HCT116 (cell line): ENCODE data around the gene AGPAT3. TPM values are rescaled to one million over a fixed set of nuclear protein-coding genes. Genes with fewer than 3 reads are reported as not detected.

Experiments
- ATAC-seq: fragments of 200-7000 bp; cut with Tn5 transposase; 2 replicates; pipeline ENCODE4 v1.9.1; 2020; ENCODE audit warnings: mild to moderate bottlenecking, moderate library complexity
- BruUV-seq: library from RNA; stranded (reverse); fragments of 400-500 nt; replicated peaks from 2 replicates; lab custom pipeline; 2021; lab: Mats Ljungman, UMichigan
- CTCF ChIA-PET: fragments of 300-600 bp; sonication (Branson Sonifier 250); formaldehyde crosslinking; loops from one replicate; lab custom pipeline; 2021; ENCODE audit warnings: antibody characterized with exemption; lab: Charles Lee
- POLR2A ChIA-PET: fragments of 300-600, 350-600 bp; sonication (Branson Sonifier 250); formaldehyde crosslinking; loops from one replicate; lab custom pipeline; 2021; ENCODE audit warnings: antibody characterized with exemption; lab: Charles Lee
- RAD21 ChIA-PET, 2 experiments: fragments of 300-600 bp; sonication (Branson Sonifier 250); formaldehyde crosslinking; loops; one replicate each; lab custom pipeline; 2023; ENCODE audit warnings: low total read pairs in 2 of 2; ENCODE audit not compliant: uncharacterized antibody in 2 of 2, unreplicated experiment in 2 of 2, low non-redundant PET in 1 of 2; lab: Charles Lee
- DNase-seq: peaks from one replicate; pipeline ENCODE4 v3.0.0-alpha.2; 2010; ENCODE audit warnings: low read depth, low spot score
- H2AFZ ChIP-seq: fragments of 200-600 bp; shearing (Covaris generic), sonication (generic); 2 replicates; pipeline ENCODE4 v1.6.1; 2017; ENCODE audit warnings: low read depth, mixed run types, mixed read lengths, antibody characterized with exemption, low read length; ENCODE audit not compliant: poor library complexity, severe bottlenecking
- H3K27ac ChIP-seq: 2 replicates; pipeline ENCODE4 v1.5.1; 2012; ENCODE audit warnings: low read depth, low read length
- H3K27me3 ChIP-seq: fragments of 200-600 bp; sonication (generic); 2 replicates; pipeline ENCODE4 v1.6.1; 2016; ENCODE audit warnings: mixed run types, low read length, mixed read lengths; ENCODE audit not compliant: insufficient read depth
- H3K36me3 ChIP-seq, 2 experiments: fragments of 200-500 bp in 1 of 2; fragments of 200-600 bp in 1 of 2; sonication (Bioruptor generic) in 1 of 2; sonication (generic) in 1 of 2; 2 replicates each; pipeline versions ENCODE4 v1.5.1 to v1.6.1; 2014 to 2016; ENCODE audit warnings: low read length in 2 of 2, inconsistent platforms in 1 of 2, mixed read lengths in 1 of 2, mixed run types in 1 of 2; ENCODE audit not compliant: insufficient read depth in 2 of 2, control insufficient read depth in 1 of 2
- H3K4me1 ChIP-seq, 2 experiments: fragments of 200-600 bp in 1 of 2; sonication (generic) in 1 of 2; 2 replicates each; pipeline versions ENCODE4 v1.5.1 to v1.6.1; 2012 to 2017; ENCODE audit warnings: low read length in 2 of 2, inconsistent platforms in 1 of 2, mild to moderate bottlenecking in 1 of 2, mixed read lengths in 1 of 2, mixed run types in 1 of 2, moderate library complexity in 1 of 2; ENCODE audit not compliant: insufficient read depth in 2 of 2, control insufficient read depth in 1 of 2
- H3K4me2 ChIP-seq: fragments of 200-600 bp; sonication (generic); 2 replicates; pipeline ENCODE4 v1.6.1; 2017; ENCODE audit warnings: mixed run types, low read length, mixed read lengths
- H3K4me3 ChIP-seq, 2 experiments: fragments of 200-600 bp in 1 of 2; sonication (generic) in 1 of 2; replicated peaks in 1 of 2; 2 replicates each; pipeline ENCODE4 v1.5.1; 2011 to 2016; ENCODE audit warnings: low read length in 2 of 2, control low read depth in 1 of 2, low read depth in 1 of 2, mild to moderate bottlenecking in 1 of 2, mixed read lengths in 1 of 2, mixed run types in 1 of 2
- H3K79me2 ChIP-seq: fragments of 200-600 bp; sonication (generic); 2 replicates; pipeline ENCODE4 v1.6.1; 2017; ENCODE audit warnings: mild to moderate bottlenecking, mixed run types, low read length, moderate library complexity, mixed read lengths; ENCODE audit not compliant: insufficient read depth
- H3K9ac ChIP-seq: fragments of 200-600 bp; sonication (generic); 2 replicates; pipeline ENCODE4 v1.6.1; 2016; ENCODE audit warnings: low read length, mixed read lengths
- H3K9me2 ChIP-seq: fragments of 200-600 bp; sonication (generic), shearing (Covaris generic); 2 replicates; pipeline ENCODE4 v1.6.1; 2017; ENCODE audit warnings: mixed run types, mild to moderate bottlenecking, moderate library complexity; ENCODE audit not compliant: insufficient read depth
- H3K9me3 ChIP-seq, 2 experiments: fragments of 200-500 bp in 1 of 2; fragments of 200-600 bp in 1 of 2; sonication (Bioruptor generic) in 1 of 2; sonication (generic) in 1 of 2; 2 replicates each; pipeline ENCODE4 v1.6.1; 2014 to 2017; ENCODE audit warnings: low read length in 2 of 2, mixed read lengths in 2 of 2, inconsistent platforms in 1 of 2, low read depth in 1 of 2, mild to moderate bottlenecking in 1 of 2, mixed run types in 1 of 2, moderate library complexity in 1 of 2; ENCODE audit not compliant: control insufficient read depth in 1 of 2, insufficient read depth in 1 of 2
- H4K20me1 ChIP-seq: fragments of 200-600 bp; sonication (generic), shearing (Covaris generic); 2 replicates; pipeline ENCODE4 v1.6.1; 2017; ENCODE audit warnings: mixed run types, mild to moderate bottlenecking, moderate library complexity; ENCODE audit not compliant: insufficient read depth
- CBX3 ChIP-seq: IDR thresholded peaks from 2 replicates; pipeline ENCODE4 v1.6.1; 2012; ENCODE audit warnings: low read depth
- CTCF ChIP-seq, 3 experiments: fragments of 200-600 bp in 1 of 3; sonication (generic) in 1 of 3; IDR thresholded peaks in 2 of 3; conservative IDR thresholded peaks in 1 of 3; 2 replicates each; pipeline ENCODE4 v1.5.1; 2012 to 2017; ENCODE audit warnings: low read depth in 2 of 3, low read length in 2 of 3, antibody characterized with exemption in 1 of 3, borderline replicate concordance in 1 of 3, control low read depth in 1 of 3, mild to moderate bottlenecking in 1 of 3, mixed read lengths in 1 of 3, mixed run types in 1 of 3, moderate library complexity in 1 of 3; ENCODE audit not compliant: insufficient read depth in 1 of 3
- EGR1 ChIP-seq: IDR thresholded peaks from 2 replicates; pipeline ENCODE4 v1.6.1; 2012; ENCODE audit warnings: low read depth
- ELF1 ChIP-seq: IDR thresholded peaks from 2 replicates; pipeline ENCODE4 v1.6.1; 2012; ENCODE audit warnings: low read depth, borderline replicate concordance
- EZH2 ChIP-seq: fragments of 200-600 bp; sonication (generic); IDR thresholded peaks from 2 replicates; pipeline ENCODE4 v1.6.1; 2017; ENCODE audit warnings: antibody characterized with exemption, mixed run types
- EZH2phosphoT487 ChIP-seq: fragments of 200-600 bp; IDR thresholded peaks from 2 replicates; pipeline ENCODE4 v1.6.1; 2018; ENCODE audit warnings: antibody characterized with exemption, borderline replicate concordance
- FOSL1 ChIP-seq: IDR thresholded peaks from 2 replicates; pipeline ENCODE4 v1.6.1; 2012; ENCODE audit warnings: low read depth
- JUND ChIP-seq: IDR thresholded peaks from 2 replicates; pipeline ENCODE4 v1.6.1; 2012
- POLR2A ChIP-seq: IDR thresholded peaks from 2 replicates; pipeline ENCODE4 v1.7.0; 2011; ENCODE audit warnings: borderline replicate concordance; ENCODE audit not compliant: insufficient read depth, insufficient read length; ENCODE audit errors: extremely low read depth
- RAD21 ChIP-seq: IDR thresholded peaks from 2 replicates; pipeline ENCODE4 v1.6.1; 2012; ENCODE audit warnings: low read depth, mild to moderate bottlenecking
- REST ChIP-seq: IDR thresholded peaks from 2 replicates; pipeline ENCODE4 v1.6.1; 2012; ENCODE audit warnings: low read depth
- SP1 ChIP-seq: IDR thresholded peaks from 2 replicates; pipeline ENCODE4 v1.6.1; 2012; ENCODE audit warnings: low read depth
- SRF ChIP-seq: IDR thresholded peaks from 2 replicates; pipeline ENCODE4 v1.6.1; 2012; ENCODE audit warnings: low read depth
- TCF7L2 ChIP-seq: IDR thresholded peaks from 2 replicates; pipeline ENCODE4 v1.7.0; 2011; ENCODE audit warnings: borderline replicate concordance, inconsistent platforms; ENCODE audit not compliant: insufficient read depth, insufficient read length; ENCODE audit errors: extremely low read depth
- YY1 ChIP-seq: IDR thresholded peaks from 2 replicates; pipeline ENCODE4 v1.6.1; 2011; ENCODE audit warnings: low read length, low read depth, moderate library complexity, mild to moderate bottlenecking; ENCODE audit not compliant: insufficient replicate concordance; ENCODE audit errors: extremely low read depth
- ZBTB33 ChIP-seq: IDR thresholded peaks from 2 replicates; pipeline ENCODE4 v1.6.1; 2011; ENCODE audit warnings: mild to moderate bottlenecking, low read length, moderate library complexity; ENCODE audit not compliant: insufficient replicate concordance; ENCODE audit errors: extremely low read depth
- ZFX ChIP-seq: fragments of 450-650 bp; IDR thresholded peaks from 2 replicates; pipeline ENCODE4 v1.6.1; 2017
- ZNF274 ChIP-seq: fragments of 200-500 bp; sonication (Bioruptor generic); IDR thresholded peaks from 2 replicates; pipeline ENCODE4 v1.6.1; 2014; ENCODE audit warnings: mild to moderate bottlenecking, low read depth, low read length, inconsistent platforms
- intact Hi-C: fragments of 100-400 bp; cut with micrococcal nuclease; formaldehyde crosslinking; loops from 2 replicates; pipeline ENCODE4 v1.10.0; 2022
- total RNA-seq: library from RNA; stranded (reverse); gene quantifications from one replicate; pipeline ENCODE4 v1.2.1, GENCODE V29; 2021; ENCODE audit not compliant: unreplicated experiment
- TF ChIP-seq, protein P1 (sequence below): IDR thresholded peaks from 2 replicates; pipeline ENCODE4 v1.6.1; 2012
- TF ChIP-seq, protein P2 (sequence below): IDR thresholded peaks from 2 replicates; pipeline ENCODE4 v1.6.1; 2012

AGPAT3 gene
- total RNA-seq, 1 experiment from 2014 or later = 54.1 TPM

- ChIA-PET CTCF (interaction anchor here (1.3 kb wide), 1 partner anchor 9 kb away, joined by 3 read pairs; no protein-coding TSS in a partner anchor), RAD21 (no interaction called here)
Observed at GRCh38 chr21:43836616-43837015, 28.4 kb upstream of the AGPAT3 start.

More at GRCh38 chr21:43836616-43837015, 28.4 kb upstream of the AGPAT3 start:
- Histone ChIP-seq H3K4me3 (no peak overlapping the region), H2AFZ (no peak overlapping the region), H3K79me2 (no peaks in the 10 kb centered on the region), H3K9me3 (no peaks in the 10 kb centered on the region), H3K4me1 (no peaks in the 10 kb centered on the region), H3K27ac (no peak overlapping the region), H3K9ac (no peak overlapping the region), H4K20me1 (no peaks in the 10 kb centered on the region), H3K4me2 (no peak overlapping the region), H3K9me2 (no peaks in the 10 kb centered on the region), H3K27me3 (no peaks in the 10 kb centered on the region), H3K36me3 (no peaks in the 10 kb centered on the region)
- DNase-seq (no peak), ATAC-seq (no peak)
- intact Hi-C loops = no loop called here
- POLR2A ChIA-PET = no interaction called here
- BruUV-seq = no TSS peak
- TF ChIP-seq JUND = no peak
- TF ChIP-seq ZNF274 = no peak
- no peak for TF ChIP-seq ZFX
- no peak for TF ChIP-seq SRF
- TF ChIP-seq EZH2 = no peak
- no peak for TF ChIP-seq TCF7L2
- TF ChIP-seq, protein P1, sequence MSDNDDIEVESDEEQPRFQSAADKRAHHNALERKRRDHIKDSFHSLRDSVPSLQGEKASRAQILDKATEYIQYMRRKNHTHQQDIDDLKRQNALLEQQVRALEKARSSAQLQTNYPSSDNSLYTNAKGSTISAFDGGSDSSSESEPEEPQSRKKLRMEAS = no peak
- TF ChIP-seq CBX3 = no peak
- TF ChIP-seq ZBTB33 = no peak
- TF ChIP-seq POLR2A = no peak
- no peak for TF ChIP-seq EZH2phosphoT487
- no peak for TF ChIP-seq FOSL1
- no peak for TF ChIP-seq REST
- TF ChIP-seq ELF1 = no peak
- no peak for TF ChIP-seq SP1
- TF ChIP-seq, protein P2, sequence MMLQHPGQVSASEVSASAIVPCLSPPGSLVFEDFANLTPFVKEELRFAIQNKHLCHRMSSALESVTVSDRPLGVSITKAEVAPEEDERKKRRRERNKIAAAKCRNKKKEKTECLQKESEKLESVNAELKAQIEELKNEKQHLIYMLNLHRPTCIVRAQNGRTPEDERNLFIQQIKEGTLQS = no peak
- TF ChIP-seq RAD21 = no peak
- TF ChIP-seq EGR1 = no peak
- TF ChIP-seq CTCF (IDR thresholded peaks at IDR 0.05 in 2 of 3, conservative IDR thresholded peaks at IDR 0.05 in 1 of 3; ENCODE audit: borderline replicate concordance in 1 of 3, insufficient read depth in 1 of 3, low read depth in 2 of 3, low read length in 2 of 3) = no peak
- TF ChIP-seq YY1 = no peak
